HG03442 (cell line): ENCODE data around the gene IL34.
"Not testable (repeated sequence)": the region's sequence is repeated elsewhere in the genome, so short reads cannot be mapped to it uniquely, and the experiment has no call there.

Source experiments
- ATAC-seq: cut with Tn5 transposase; IDR thresholded peaks from one replicate; pipeline ENCODE4 v1.9.1; 2021; ENCODE audit warnings: mild to moderate bottlenecking, moderate library complexity; ENCODE audit not compliant: unreplicated experiment

The IL34 gene

GRCh38 chr16:70656712-70657263 lies 10.4 kb downstream of the IL34 start:
- ATAC-seq, result no peak

GRCh38 chr16:70657956-70658355 lies 11.6 kb downstream of the IL34 start:
- no peak for ATAC-seq

- no peak for ATAC-seq
These were observed 12.6 kb downstream of the IL34 start for GRCh38 chr16:70658921-70659320.

- no peak for ATAC-seq
These were observed 13.2 kb downstream of the IL34 start for GRCh38 chr16:70659546-70659945.

- ATAC-seq, result no peak
These were observed 13.8 kb downstream of the IL34 start for GRCh38 chr16:70659953-70660671.

GRCh38 chr16:70660672-70661350 lies 14.5 kb downstream of the IL34 start:
- no peak for ATAC-seq

GRCh38 chr16:70661534-70661917 lies 15.2 kb downstream of the IL34 start:
- ATAC-seq, result no peak

GRCh38 chr16:70661918-70662641 lies 15.7 kb downstream of the IL34 start:
- no peak for ATAC-seq

- ATAC-seq, result no peak
These were observed 16.7 kb downstream of the IL34 start for GRCh38 chr16:70662991-70663523.

- no peak for ATAC-seq
These were observed 17.4 kb downstream of the IL34 start for GRCh38 chr16:70663524-70664324.

GRCh38 chr16:70664325-70665112 lies 18.2 kb downstream of the IL34 start:
- ATAC-seq, result no peak

GRCh38 chr16:70665113-70665694 lies 18.8 kb downstream of the IL34 start:
- no peak for ATAC-seq

GRCh38 chr16:70665806-70666735 lies 19.7 kb downstream of the IL34 start:
- ATAC-seq, result no peak

GRCh38 chr16:70670175-70670574 lies 23.8 kb downstream of the IL34 start:
- no peak for ATAC-seq

- ATAC-seq, result not testable (repeated sequence)
These were observed 24.6 kb downstream of the IL34 start for GRCh38 chr16:70670938-70671337.

GRCh38 chr16:70674221-70675014 lies 28.1 kb downstream of the IL34 start:
- ATAC-seq, result no peak

GRCh38 chr16:70675851-70676513 lies 29.6 kb downstream of the IL34 start:
- no peak for ATAC-seq
